ENCODE measurements around the gene SPPL2A.
"Not testable (repeated sequence)": the region's sequence is repeated elsewhere in the genome, so short reads cannot be mapped to it uniquely, and the experiment has no call there.

The SPPL2A gene, protein sequence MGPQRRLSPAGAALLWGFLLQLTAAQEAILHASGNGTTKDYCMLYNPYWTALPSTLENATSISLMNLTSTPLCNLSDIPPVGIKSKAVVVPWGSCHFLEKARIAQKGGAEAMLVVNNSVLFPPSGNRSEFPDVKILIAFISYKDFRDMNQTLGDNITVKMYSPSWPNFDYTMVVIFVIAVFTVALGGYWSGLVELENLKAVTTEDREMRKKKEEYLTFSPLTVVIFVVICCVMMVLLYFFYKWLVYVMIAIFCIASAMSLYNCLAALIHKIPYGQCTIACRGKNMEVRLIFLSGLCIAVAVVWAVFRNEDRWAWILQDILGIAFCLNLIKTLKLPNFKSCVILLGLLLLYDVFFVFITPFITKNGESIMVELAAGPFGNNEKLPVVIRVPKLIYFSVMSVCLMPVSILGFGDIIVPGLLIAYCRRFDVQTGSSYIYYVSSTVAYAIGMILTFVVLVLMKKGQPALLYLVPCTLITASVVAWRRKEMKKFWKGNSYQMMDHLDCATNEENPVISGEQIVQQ

DNA sequence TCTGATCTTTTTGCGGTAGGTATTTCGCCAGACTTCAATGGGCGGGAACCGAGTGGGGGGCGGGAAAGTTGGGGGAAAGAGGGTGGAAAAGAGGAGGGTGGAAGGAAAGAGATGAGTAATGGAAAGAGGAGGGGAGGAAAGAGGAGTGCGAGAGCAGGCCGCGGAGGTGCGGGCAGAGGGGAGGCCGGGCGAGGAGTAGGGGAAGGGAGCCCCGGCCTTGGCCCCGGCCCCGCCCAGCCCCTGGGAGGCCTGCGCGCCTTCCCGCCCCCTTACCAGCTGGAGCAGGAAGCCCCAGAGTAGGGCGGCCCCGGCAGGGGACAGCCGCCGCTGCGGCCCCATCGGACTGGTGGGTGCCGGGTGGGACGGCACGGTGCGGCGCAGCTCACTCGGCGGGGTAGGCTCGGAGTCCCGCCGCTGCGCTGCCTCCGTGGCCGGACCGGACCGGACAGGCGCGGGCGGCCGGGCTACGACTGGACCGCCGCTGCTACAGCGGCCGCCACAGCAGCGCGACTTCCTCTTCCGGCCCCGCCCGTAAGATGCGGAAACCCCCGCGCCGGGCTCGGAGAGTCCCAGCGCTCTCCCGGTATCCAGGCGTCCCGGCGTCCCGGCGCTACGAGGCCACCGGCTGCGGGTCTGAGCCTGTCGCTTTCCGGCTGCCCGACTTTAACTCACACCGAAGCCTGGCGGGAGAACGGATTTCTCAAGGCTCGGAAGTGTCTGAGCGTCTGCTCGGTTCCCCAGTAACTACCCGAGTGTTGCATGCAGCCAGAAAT is at the start of gene SPPL2A:
SPPL2A (minus strand) TSS at position 512 of the 773 bp plus-strand sequence; CDS start at position 339, 173 bp downstream.
- DNase-seq = peak in 53 of 56 donors; percentile 2 to 84 (median 65)

DNA sequence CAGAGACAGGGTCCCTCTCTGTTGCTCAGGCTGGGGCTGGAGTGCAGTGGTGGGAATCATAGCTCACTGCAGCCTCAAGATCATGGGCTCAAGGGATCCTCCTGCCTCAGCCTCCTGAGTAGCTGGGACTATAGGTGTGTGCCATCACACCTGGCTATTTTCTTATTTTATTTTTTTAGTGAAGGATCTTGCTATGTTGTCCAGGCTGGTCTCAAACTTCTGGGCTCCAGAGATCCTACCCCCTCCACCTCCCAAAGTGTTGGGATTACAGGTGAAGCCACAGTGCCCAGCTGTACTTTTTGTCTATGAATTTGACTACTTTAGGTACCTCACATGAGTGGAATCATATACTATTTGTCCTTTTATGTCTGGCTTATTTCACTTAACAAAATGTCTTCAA is 49.1 kb upstream of the SPPL2A start:
- no peak for DNase-seq

DNA sequence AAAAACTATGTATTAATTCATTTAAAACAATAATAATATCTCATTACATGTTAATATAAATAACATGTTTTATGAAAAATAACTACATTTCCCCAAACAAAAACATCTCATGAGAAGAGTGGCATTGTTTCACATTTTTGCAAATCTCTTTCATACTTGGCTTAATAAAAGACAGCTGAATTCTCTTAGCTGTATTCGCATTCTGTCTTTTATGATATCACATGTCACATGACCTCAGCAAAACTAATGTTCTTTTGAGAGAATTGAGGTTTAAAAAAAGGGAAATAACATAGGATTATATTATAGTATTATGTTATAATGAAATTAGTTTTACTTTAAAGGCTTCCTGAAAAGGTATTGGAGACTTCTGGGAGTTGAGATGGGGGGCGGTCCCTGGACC is 48.4 kb upstream of the SPPL2A start:
- no peak for DNase-seq

DNA sequence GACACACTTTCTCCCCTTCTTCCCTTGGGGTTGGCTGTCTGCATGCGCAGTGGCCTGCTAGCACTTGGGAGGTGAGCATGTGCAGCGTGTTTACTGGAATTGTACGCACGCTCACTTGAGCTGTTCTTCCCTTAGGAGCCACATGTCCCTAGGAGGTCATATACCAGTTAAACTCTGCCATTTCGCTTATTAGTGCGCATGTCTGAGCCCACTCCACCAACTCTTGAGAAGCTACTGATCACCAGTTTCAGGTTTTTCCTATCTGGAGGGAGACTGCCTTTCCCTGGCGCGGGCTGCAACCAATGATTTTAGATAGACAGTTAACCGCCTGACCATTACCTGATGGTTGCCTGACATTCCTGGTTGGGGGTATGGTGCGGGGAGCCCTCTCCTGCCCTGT is 47.6 kb upstream of the SPPL2A start:
- no peak for DNase-seq

DNA sequence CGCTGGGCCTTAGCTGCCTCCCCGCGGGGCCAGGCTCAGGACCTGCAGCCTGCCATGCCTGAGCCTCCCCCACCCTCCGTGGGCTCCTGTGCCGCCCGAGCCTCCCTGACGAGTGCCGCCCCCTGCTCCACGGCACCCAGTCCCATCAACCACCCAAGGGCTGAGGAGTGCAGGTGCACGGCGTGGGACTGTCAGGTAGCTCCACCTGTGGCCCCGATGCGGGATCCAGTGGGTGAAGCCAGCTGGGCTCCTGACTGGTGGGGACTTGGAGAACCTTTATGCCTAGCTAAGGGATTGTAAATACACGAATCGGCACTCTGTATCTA is 46.6 kb upstream of the SPPL2A start:
- DNase-seq = not testable (repeated sequence)

DNA sequence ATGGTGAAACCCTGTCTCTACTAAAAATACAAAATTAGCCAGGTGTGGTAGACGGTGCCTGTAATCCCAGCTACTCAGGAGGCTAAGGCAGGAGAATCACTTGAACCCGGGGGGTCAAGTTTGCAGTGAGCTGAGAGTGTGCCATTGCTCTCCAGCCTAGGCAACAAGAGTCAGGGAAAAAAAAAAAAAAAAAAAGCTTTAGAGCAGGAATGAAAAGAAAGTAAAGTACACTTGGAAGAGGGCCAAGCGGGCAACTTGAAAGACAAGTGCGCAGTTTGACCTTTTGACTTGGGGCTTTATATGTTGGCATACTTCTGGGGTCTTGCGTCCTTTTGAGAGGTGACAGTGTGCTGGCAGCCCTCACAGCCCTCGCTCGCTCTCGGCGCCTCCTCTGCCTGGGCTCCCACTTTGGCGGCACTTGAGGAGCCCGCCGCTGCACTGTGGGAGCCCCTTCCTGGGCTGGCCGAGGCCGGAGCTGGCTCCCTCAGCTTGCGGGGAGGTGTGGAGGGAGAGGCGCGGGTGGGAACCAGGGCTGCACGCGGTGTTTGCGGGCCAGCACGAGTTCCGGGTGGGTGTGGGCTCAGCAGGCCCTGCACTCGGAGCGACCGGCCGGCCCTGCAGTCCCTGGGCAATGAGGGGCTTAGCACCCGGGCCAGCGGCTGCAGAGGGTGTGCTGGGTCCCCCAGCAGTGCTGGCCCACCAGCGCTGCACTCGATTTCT is 46.1 kb upstream of the SPPL2A start:
- not testable (repeated sequence) for DNase-seq

DNA sequence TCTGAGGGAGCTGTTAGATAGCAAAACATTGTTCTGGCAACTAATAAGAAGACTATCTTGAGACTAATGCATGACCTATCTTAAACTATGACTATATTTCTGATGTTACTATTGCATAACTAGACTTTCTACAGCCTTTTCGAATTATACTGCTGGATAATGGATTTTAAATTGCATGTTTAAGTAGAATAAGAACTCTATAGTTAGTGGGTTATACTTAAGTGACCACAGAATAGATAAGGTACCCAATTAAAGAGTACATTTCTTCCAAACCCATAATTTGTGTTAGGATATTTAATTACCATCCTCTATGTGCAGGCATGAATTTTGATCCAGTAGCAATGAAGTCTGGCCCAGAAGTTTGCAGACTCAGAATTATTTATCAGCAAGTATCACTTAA is 44.6 kb upstream of the SPPL2A start:
- DNase-seq = no peak

DNA sequence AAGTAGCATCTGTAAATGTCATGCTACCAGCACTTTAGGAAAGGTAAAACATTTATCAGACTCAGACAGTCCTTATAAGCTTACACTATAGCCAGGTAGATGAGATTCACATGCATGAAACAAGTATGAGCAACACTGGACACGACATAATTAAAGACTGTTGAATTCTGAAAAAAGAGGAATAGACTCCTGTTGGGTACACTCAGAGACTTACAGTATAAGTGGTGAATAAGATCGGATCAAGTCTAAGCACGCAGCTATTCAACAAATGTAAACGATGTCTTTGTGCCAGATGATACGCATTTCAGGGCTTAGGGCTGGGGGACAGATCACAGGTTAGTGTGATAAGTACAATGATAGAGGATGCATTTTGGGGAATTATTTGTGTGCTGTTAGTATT is 43.2 kb upstream of the SPPL2A start:
- no peak for DNase-seq

DNA sequence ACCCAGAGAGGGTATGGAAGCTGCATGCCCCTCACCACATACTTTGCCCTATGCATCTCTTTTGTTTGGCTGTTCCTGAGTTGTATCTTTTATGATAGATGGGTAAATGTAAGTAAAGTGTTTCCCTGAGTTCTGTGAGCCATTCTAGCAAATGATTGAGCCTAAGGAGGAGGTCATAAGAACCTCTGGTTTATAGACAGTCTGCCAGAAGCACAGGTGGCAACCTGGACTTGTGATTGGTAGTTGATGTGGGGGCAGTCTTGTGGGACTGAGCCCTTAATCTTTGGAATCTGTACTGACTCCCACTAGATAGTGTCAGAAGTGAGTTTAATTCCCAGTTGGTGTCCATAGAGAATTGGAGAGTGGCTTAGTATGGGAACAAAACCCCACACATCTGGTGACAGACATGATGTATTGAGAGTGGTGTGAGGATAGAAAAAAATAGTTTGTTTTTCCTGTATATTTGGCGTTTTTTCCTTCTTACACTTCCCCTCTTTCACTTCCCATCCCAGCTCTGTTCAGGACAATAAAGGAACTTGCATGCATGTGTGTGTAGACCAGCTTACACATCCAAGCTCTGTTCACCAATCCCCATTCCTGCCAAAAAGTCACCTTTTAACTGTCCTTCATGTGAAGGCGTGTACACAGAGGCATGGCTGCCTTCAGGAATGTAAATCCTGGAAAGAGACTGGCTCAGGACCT is 38.1 kb upstream of the SPPL2A start:
- no peak for DNase-seq

DNA sequence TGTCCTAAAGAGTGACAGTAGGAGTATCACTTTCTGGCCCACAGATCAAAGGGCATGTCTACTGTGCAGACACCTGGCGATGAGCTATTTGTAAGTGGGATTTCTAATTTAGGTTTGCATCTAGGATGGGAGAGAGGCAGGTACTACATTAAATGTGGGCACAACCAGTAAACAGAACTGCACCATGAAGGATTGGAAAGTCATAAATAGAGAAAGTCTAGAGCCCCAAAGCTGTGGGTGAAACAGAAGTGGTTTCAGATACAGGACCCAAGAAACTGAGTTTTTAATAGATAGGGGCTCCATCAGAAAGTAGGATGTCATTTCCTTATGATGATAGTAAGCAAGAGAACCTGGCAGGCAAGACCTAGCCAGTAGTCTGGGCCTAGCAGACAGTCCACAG is 35.2 kb upstream of the SPPL2A start:
- no peak for DNase-seq

DNA sequence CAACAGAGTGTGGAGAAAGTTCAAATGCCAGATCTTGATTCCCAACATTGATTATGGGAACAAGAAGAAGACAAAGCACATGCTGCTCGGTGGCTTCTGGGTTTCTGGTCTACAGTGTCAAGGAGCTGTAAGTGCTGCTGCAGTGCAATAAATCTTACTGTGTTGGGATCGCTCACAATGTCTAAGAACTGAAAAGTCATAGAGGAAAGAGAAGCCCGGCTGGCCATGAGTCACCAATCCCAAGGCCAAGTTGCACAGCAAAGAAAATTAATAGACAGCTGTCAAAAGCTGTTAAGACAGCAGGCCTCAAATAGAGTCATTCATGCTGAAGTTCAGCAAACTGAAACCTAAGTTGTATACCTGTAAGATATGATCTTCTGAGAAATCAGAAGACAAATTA is 33.2 kb upstream of the SPPL2A start:
- DNase-seq = no peak

DNA sequence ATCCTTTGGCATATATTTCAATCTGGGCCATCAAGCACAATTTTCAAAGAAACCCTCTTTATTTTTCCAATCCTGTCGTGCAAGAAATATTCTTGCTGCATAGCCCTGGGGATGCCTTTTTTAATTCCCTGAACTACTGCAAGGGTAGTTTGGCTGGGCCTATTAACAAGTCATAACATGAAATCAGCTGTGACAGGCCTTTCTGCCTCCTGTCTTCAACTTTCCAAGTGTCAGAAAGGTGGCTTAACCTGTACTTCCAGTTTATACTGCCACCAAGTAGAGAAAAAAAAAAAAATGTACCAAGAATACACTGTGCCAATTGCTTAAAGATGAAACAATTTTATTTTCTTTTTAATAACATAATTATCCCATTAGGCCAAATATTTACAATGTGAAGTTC is 32.4 kb upstream of the SPPL2A start:
- DNase-seq = no peak

DNA sequence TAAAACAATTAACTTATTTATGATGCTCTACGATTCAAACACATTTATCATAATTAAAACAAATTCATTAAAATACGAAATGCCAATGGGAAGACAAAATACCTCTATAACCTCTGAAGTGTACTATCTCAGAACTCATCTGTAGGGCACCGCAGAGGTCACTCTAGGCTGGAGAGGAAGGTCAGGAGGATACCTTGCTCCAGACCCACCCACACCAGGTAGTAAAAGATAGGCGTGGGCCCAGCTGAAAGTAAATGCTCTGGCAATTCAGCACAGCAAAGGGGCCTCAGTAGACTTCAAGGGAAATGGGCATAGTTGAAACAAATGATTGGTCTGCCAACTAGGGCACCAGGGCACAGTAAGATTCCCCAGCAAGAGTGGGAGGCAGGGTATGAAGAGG is 26.0 kb upstream of the SPPL2A start:
- no peak for DNase-seq

DNA sequence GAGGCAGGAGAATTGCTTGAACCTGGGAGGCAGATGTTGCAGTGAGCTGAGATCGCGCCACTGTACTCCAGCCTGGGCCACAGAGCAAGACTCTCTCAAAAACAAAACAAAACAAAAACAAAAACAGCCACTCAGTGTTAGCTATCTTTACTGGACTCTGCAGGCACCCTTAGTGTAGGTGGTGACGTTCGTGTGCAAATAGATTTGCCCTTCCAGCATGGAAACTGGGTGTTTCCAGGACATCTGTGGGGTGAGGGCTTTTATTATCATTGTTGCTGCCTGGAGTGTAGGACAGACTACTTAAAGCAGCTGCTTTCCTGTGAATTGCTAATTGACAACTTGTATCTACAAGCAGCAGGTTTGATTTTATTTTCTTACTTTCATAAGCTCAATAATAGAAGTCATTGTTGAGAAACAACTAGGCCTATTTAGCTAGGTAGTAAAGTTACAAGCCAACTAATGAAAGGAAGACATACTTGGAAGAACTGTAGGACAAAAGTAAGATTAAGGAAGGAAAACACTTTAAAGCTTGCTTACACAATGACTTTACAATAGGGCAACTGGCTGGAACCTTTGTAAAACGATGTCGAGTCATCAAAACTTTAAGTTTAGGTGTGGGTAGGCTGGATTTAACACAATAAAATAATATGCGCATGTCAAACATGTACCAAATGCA is 25.4 kb upstream of the SPPL2A start:
- no peak for DNase-seq

DNA sequence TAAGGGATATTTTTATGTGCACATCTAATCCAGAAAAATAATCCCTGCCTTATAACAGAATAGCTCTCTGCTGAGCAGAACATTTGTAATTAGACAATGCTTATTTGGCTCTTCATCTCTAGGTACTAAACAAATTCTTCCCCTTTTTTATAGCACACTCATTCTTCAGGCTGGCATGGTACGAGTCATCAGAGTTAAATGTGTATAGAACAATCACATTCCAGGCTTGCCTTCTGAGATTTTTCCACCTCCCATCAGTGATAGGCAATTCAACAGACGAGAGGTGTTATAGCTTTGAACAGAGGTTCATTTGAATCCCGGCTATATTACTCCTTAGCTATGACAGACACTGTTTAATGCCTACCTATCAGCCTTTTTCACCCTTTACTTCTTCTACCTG is 21.4 kb upstream of the SPPL2A start:
- DNase-seq = no peak

DNA sequence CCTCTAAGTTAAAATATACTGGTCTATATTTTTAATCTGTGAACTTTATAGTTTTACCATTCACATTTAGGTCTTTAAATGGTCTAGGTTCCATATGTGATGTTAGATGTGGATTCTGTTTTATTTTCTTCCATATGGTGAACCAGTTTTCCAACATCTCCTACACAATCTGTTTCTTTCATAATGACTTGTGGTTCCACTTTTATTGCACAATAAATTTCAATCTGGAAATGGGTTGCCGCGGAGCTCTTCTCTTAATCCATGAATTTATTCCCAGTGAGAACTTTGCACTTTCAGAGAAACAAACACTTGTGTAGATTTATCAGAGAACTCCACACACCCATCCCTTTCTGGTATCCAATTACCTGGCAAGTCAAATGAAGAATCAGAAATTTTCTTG is 20.9 kb upstream of the SPPL2A start:
- no peak for DNase-seq

DNA sequence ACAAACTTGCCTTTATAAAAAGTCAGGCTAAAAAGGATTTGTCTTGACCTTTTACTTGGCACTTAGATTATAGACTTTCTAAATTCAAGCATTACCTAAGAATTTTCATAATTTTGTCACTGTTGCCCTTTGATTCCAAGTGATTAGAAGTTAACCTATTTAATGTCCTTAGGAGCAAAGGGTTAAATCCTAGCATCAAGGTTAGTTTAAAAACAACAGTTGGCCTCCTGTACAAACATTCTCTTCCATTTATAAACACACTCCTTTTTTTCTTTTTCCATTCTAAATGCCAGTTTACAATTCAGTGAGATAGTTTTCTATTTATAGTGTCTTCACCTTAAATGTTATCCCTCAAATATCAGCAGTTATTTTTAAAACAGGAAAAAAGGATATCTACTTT is 18.4 kb upstream of the SPPL2A start:
- no peak for DNase-seq

DNA sequence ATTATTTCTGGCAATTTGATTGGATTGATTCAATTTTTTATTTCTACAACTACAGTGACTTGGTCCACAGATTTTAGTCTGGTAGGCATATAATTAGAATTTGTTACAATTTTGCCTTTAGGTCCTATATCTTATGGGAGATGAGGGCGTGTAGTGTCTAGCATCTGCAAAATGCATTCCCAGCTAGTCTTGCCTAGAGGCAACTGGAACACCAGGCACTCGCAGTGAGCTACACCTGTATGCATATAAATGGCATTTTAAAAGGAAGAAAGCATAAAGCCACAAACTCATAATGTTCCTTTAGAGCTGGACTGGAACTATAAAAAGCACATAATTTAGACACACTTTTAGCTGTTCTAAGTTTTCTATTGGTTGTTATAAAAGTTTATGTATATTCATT is 17.9 kb upstream of the SPPL2A start:
- DNase-seq = no peak

DNA sequence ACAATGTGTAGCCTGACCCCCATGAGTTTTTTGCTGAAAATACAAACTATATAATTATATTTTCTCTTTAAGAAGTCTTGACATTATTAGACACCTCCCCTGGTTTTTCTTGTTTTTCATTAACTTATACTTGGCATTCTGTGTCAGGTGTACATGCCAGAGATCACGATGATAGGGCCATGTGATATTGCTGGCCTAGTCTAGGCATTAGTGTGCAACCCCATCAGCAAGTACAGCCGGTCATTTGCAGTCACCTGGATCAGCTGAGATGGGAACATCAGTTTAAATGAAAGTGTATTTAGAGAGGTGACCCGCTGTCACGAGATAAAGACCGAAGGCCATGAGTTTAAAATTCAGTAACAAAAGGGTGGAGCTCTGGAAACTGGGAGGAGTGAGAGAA is 12.6 kb upstream of the SPPL2A start:
- DNase-seq = no peak

DNA sequence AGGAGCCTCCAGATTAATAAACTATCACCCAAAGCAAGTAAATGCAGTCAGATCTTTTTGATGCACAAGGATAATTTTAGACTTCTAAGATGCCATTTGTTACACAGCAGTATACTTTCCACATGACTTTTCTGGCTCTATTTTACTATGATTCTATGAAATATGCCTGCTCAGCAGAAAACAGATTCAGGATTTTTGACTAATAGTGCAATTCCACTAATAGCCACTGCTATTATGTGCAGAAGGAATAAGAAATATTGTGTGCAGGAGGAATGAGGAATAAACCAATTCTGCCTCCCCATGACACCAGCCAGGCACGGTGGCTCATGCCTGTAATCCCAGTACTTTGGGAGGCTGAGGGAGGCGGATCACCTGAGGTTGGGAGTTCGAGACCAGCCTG is 11.5 kb upstream of the SPPL2A start:
- no peak for DNase-seq

DNA sequence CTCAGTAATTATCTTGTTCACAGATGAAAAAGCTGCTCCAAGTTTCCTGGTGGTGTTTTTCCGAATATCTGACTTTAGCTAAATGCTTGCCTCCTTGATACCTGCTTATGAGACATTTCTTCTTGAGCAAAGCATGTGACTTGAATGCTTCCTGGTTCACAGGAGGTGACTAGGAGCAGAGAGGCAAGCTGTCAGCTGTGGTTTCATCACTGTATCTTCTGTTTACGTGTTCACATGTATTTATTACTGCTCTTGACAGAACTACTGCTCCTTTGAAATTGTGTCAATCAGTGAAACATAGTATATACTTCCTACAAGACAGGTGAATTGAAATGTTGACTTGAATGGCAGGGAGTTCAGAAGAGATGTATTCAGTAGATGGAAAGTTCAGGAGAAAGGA is 8.9 kb upstream of the SPPL2A start:
- DNase-seq = no peak
